ENCODE results near the gene GTSE1.
A peak's percentile ranks its signal among the peaks of the same experiment; 100 is the strongest.

The GTSE1 gene

GRCh38 chr22:46351767-46352166, 55.1 kb downstream of the GTSE1 start:
- Histone ChIP-seq H3K4me3 (no peak overlapping the region), H3K4me1 (no peaks in the 10 kb centered on the region), H3K27me3 (ENCODE audit: low read depth) (no peaks in the 10 kb centered on the region), H3K9me3 (no peaks in the 10 kb centered on the region), H3K36me3 (replicated peaks) (peaks cover 92% of the 10 kb centered on the region)
- in situ Hi-C loops (cut with MboI; ENCODE audit: low sequenced_read_pairs): no loop called here
- no peak for DNase-seq (ENCODE audit: low spot score in 2 of 2)

- DNase-seq (ENCODE audit: low spot score in 2 of 2): no peak
- Histone ChIP-seq H3K4me1 (no peaks in the 10 kb centered on the region), H3K4me3 (no peak overlapping the region), H3K27me3 (ENCODE audit: low read depth) (no peaks in the 10 kb centered on the region), H3K36me3 (replicated peaks) (peaks cover 92% of the 10 kb centered on the region), H3K9me3 (no peaks in the 10 kb centered on the region)
- in situ Hi-C loops (cut with MboI; ENCODE audit: low sequenced_read_pairs): no loop called here
Measured at GRCh38 chr22:46352276-46352675, 55.6 kb downstream of the GTSE1 start.

GRCh38 chr22:46352691-46353386, 56.2 kb downstream of the GTSE1 start:
- in situ Hi-C loops (cut with MboI; ENCODE audit: low sequenced_read_pairs): no loop called here
- DNase-seq (ENCODE audit: low spot score in 2 of 2): no peak
- H3K4me3 ChIP-seq: no peak overlapping the region
- peaks cover 89% of the 10 kb centered on the region for H3K36me3 ChIP-seq (replicated peaks)
- no peaks in the 10 kb centered on the region for H3K9me3 ChIP-seq
- no peaks in the 10 kb centered on the region for H3K4me1 ChIP-seq
- H3K27me3 ChIP-seq (ENCODE audit: low read depth): no peaks in the 10 kb centered on the region

GRCh38 chr22:46353483-46354105, 56.9 kb downstream of the GTSE1 start:
- in situ Hi-C loops (cut with MboI; ENCODE audit: low sequenced_read_pairs): no loop called here
- Histone ChIP-seq H3K4me3 (no peak overlapping the region), H3K36me3 (replicated peaks) (peaks cover 82% of the 10 kb centered on the region), H3K27me3 (ENCODE audit: low read depth) (no peaks in the 10 kb centered on the region), H3K9me3 (no peaks in the 10 kb centered on the region), H3K4me1 (no peaks in the 10 kb centered on the region)
- no peak for DNase-seq (ENCODE audit: low spot score in 2 of 2)

DNA sequence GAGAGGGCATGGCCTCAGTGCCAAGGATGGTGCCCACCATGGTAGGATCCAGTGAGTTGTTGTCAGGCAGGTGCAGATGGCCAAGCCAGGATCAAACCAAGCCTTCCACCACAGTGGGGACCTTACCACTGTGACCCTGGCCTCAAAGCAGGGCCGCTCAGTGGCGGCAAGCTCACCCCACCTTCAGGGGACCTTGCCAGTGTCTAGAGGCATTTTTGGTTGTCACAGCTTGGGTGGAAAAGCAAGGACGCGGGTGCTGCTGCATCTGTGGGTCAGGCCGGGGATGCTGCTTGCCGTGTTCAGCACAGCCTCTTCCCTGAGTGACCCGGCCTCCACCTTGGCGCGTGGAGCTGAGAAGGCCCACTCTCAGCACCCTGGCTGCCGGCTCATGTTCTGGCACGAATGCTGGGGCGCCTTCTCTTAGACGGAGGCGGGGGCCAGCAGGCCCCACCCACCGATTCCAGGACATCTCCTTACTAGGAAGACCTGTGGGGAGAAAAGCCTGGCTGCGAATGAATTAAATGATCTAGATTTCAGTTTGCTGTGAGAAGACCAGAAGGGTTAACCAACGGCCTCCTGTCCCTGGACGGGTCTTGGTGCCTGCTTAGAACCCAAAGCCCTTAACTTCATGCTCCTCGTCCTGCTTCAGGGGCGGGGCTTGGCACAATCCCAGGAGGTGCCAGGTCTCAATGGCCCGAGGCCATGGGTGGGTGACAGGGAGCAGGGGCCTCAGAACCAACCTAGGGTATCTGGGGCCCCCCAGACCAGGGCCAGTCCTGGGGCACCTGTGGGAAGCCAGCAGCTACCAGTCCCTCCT, 57.7 kb downstream of the GTSE1 start:
- Histone ChIP-seq H3K9me3 (no peaks in the 10 kb centered on the region), H3K36me3 (replicated peaks) (peaks cover 75% of the 10 kb centered on the region), H3K4me3 (no peak overlapping the region), H3K4me1 (no peaks in the 10 kb centered on the region), H3K27me3 (ENCODE audit: low read depth) (no peaks in the 10 kb centered on the region)
- no peak for DNase-seq (ENCODE audit: low spot score in 2 of 2)
- in situ Hi-C loops (cut with MboI; ENCODE audit: low sequenced_read_pairs): no loop called here

DNA sequence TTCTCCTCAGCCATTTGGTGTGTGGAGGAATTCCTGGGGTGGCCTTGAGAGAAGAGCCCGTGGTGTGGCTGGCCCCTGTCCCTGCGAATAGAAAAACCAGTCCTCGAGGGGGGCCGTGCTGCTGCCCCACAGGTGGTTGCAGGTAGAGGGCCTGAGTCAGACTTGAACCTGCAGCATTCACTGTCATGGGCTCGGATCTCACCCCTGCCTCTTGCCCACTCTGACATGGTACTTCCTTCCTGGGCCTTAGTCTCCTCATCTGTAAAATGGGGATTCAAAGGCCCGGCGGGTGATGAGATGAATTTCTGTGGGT, 58.3 kb downstream of the GTSE1 start:
- in situ Hi-C loops (cut with MboI; ENCODE audit: low sequenced_read_pairs): no loop called here
- Histone ChIP-seq H3K9me3 (no peaks in the 10 kb centered on the region), H3K27me3 (ENCODE audit: low read depth) (no peaks in the 10 kb centered on the region), H3K4me1 (no peaks in the 10 kb centered on the region), H3K4me3 (no peak overlapping the region), H3K36me3 (replicated peaks) (peaks cover 73% of the 10 kb centered on the region)
- no peak for DNase-seq (ENCODE audit: low spot score in 2 of 2)

DNA sequence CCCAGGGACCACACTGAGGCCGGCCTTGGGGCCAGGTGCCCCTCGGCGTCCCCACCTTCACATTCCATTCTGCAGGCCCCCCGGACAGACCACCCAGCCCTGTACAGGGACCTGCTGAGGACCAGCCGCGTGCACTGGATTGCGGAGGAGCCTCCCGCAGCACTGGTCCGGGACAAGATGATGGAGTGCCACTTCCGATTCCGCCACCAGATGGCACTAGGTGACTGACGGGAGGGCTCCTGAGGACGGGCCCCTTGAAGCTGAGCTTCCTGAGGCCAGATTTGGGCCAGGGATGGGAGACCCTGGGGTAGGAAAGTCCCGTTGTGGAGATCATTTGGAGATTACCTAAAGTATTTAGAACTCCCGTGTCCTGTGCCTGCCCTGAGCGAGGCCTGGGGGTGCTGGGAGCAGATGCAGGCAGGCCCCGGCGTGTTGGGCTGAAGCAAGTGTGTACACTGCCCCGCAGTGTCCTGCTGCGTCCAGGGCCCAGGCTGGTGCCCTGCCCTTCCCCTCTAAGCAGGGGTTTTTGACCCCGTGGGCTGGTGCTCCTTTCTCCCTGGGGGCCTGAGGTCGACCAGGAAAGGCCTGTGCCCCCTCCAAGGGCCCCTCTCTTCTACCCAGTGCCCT, 58.8 kb downstream of the GTSE1 start:
- H3K9me3 ChIP-seq: no peaks in the 10 kb centered on the region
- H3K4me1 ChIP-seq: no peaks in the 10 kb centered on the region
- no peaks in the 10 kb centered on the region for H3K27me3 ChIP-seq (ENCODE audit: low read depth)
- in situ Hi-C loops (cut with MboI; ENCODE audit: low sequenced_read_pairs): no loop called here
- H3K36me3 ChIP-seq (replicated peaks): peaks cover 68% of the 10 kb centered on the region
- DNase-seq (ENCODE audit: low spot score in 2 of 2): peak; percentile 52 to 90
- H3K4me3 ChIP-seq: no peak overlapping the region

DNA sequence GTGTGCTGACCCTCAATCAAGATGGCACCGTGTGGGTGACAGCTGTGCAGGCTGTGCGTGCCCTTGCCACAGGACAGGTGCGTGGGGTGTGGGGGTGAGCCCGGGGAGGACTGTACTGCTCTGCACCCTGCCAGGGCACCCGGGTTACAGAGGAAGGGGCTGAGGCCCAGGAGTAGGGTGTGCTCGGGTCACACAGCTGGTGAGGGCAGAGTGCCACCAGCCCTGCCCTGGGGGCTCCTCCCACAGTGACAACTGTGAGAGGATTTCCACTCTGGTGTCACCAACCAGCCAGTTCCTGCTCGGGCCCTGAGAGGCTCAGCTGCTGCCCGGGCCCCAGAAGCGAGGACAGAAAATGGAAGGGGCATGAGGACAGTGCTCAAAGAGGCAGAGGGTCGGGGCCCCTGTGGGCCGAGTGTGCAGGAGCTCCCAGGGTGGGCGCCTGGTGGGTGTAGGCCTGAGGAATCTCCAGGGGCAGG, 59.4 kb downstream of the GTSE1 start:
- Histone ChIP-seq H3K27me3 (ENCODE audit: low read depth) (no peaks in the 10 kb centered on the region), H3K36me3 (replicated peaks) (peaks cover 63% of the 10 kb centered on the region), H3K9me3 (no peaks in the 10 kb centered on the region), H3K4me1 (no peaks in the 10 kb centered on the region), H3K4me3 (no peak overlapping the region)
- DNase-seq (ENCODE audit: low spot score in 2 of 2): no peak
- in situ Hi-C loops (cut with MboI; ENCODE audit: low sequenced_read_pairs): no loop called here

- peaks cover 55% of the 10 kb centered on the region for H3K36me3 ChIP-seq (replicated peaks)
- H3K4me3 ChIP-seq: no peak overlapping the region
- no peaks in the 10 kb centered on the region for H3K9me3 ChIP-seq
- no peaks in the 10 kb centered on the region for H3K4me1 ChIP-seq
- in situ Hi-C loops (cut with MboI; ENCODE audit: low sequenced_read_pairs): no loop called here
- no peaks in the 10 kb centered on the region for H3K27me3 ChIP-seq (ENCODE audit: low read depth)
- no peak for DNase-seq (ENCODE audit: low spot score in 2 of 2)
Measured at GRCh38 chr22:46356496-46357480, 60.1 kb downstream of the GTSE1 start.

- in situ Hi-C loops (cut with MboI; ENCODE audit: low sequenced_read_pairs): no loop called here
- H3K36me3 ChIP-seq (replicated peaks): peaks cover 44% of the 10 kb centered on the region
- no peaks in the 10 kb centered on the region for H3K4me1 ChIP-seq
- DNase-seq (ENCODE audit: low spot score in 2 of 2): no peak
- no peaks in the 10 kb centered on the region for H3K27me3 ChIP-seq (ENCODE audit: low read depth)
- H3K4me3 ChIP-seq: no peak overlapping the region
- H3K9me3 ChIP-seq: no peaks in the 10 kb centered on the region
Measured at GRCh38 chr22:46357711-46358520, 61.2 kb downstream of the GTSE1 start.

DNA sequence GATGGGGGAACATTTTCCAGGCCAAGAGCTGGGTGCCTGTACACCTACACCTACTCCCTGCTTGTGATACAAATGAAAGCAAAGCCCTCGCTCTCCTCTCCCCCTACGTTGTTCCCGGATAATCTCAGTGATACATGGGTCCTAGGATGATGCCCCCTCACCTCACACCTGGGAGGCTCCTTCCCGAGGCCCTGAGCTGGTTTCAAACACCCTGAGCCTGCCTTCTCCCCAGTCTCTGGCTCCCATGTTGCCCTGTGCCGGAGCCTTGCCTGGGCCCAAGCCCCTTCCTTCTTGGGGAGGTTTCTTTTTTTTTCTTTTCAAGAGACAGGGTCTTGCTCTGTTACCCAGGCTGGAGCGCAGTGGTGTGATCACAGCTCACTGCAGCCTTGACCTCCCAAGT, 62.1 kb downstream of the GTSE1 start:
- DNase-seq (ENCODE audit: low spot score in 2 of 2): no peak
- no peaks in the 10 kb centered on the region for H3K4me1 ChIP-seq
- peaks cover 38% of the 10 kb centered on the region for H3K36me3 ChIP-seq (replicated peaks)
- no peaks in the 10 kb centered on the region for H3K27me3 ChIP-seq (ENCODE audit: low read depth)
- no peak overlapping the region for H3K4me3 ChIP-seq
- H3K9me3 ChIP-seq: no peaks in the 10 kb centered on the region
- in situ Hi-C loops (cut with MboI; ENCODE audit: low sequenced_read_pairs): no loop called here

- DNase-seq (ENCODE audit: low spot score in 2 of 2): no peak
- Histone ChIP-seq H3K27me3 (ENCODE audit: low read depth) (no peaks in the 10 kb centered on the region), H3K9me3 (no peaks in the 10 kb centered on the region), H3K4me3 (no peak overlapping the region), H3K4me1 (no peaks in the 10 kb centered on the region), H3K36me3 (replicated peaks) (peaks cover 32% of the 10 kb centered on the region)
- in situ Hi-C loops (cut with MboI; ENCODE audit: low sequenced_read_pairs): no loop called here
Measured at GRCh38 chr22:46359362-46359761, 62.7 kb downstream of the GTSE1 start.

Data from HAP-1 (cell line).